Measurements from ENCODE around the gene PPIL1. TPM values are rescaled to one million over a fixed set of nuclear protein-coding genes. Genes with fewer than 3 reads are reported as not detected.

PPIL1 gene
- total and polyA plus RNA-seq, 2 of the 8 experiments (the other 6 are each of a cell fraction or from before 2014, with no cell fraction given), result 83.7 to 86.5 TPM

- no peaks in the 10 kb centered on the region for H3K79me2 ChIP-seq (ENCODE audit: control insufficient read depth in 1 of 2, insufficient read depth in 2 of 2, low read length in 2 of 2)
- H3K36me3 ChIP-seq (ENCODE audit: control insufficient read depth in 2 of 4, insufficient read depth in 4 of 4, low read length in 3 of 4), result no peaks in the 10 kb centered on the region
- H3K4me3 ChIP-seq (ENCODE audit: extremely low read depth in 1 of 4, insufficient read depth in 2 of 4, low read depth in 3 of 4, low read length in 4 of 4), result no peak overlapping the region
- H3K79me1 ChIP-seq (ENCODE audit: low read depth, low read length), result no peaks in the 10 kb centered on the region
- DNase-seq (ENCODE audit: low read depth in 1 of 2, low spot score in 2 of 2) (no peak), FAIRE-seq (no peak)
- no peak overlapping the region for H3K9ac ChIP-seq (replicated peaks in 1 of 4; ENCODE audit: extremely low read depth in 1 of 4, low read depth in 3 of 4, low read length in 3 of 4)
- H2AK5ac ChIP-seq (ENCODE audit: low read depth, low read length), result no peak overlapping the region
- no peak overlapping the region for H2BK15ac ChIP-seq (ENCODE audit: low read length)
- no peak overlapping the region for H2BK5ac ChIP-seq (ENCODE audit: low read depth, low read length)
- no peak overlapping the region for H3K56ac ChIP-seq (replicated peaks; ENCODE audit: insufficient read length, low read depth, low read length)
- no peak overlapping the region for H4K91ac ChIP-seq (replicated peaks; ENCODE audit: insufficient read length, low read length)
- no peak overlapping the region for H3K27ac ChIP-seq (ENCODE audit: low read depth, low read length)
- no peak overlapping the region for H4K8ac ChIP-seq (ENCODE audit: extremely low read depth, insufficient read depth, low read length)
- H3K23me2 ChIP-seq (ENCODE audit: low read depth, low read length), result no peaks in the 10 kb centered on the region
- no peaks in the 10 kb centered on the region; a peak in 1 of 7 replicates for H3K4me1 ChIP-seq (replicated peaks in 1 of 4; ENCODE audit: control insufficient read depth in 3 of 4, insufficient read depth in 4 of 4, low read length in 3 of 4)
- H4K20me1 ChIP-seq (replicated peaks in 1 of 2; ENCODE audit: control insufficient read depth in 1 of 2, insufficient read depth in 2 of 2, low read length in 2 of 2), result no peaks in the 10 kb centered on the region
- ChIA-PET CTCF (ENCODE audit: partially characterized antibody) (interaction anchor here (1.8 kb wide), 1 partner anchor 39 kb away, joined by 4 read pairs; no protein-coding TSS in a partner anchor), POLR2A (ENCODE audit: partially characterized antibody) (interaction anchor here (0.6 kb wide), 1 partner anchor 282 kb away, joined by 3 read pairs; no protein-coding TSS in a partner anchor)
- H2AFZ ChIP-seq (ENCODE audit: low read length), result no peak overlapping the region
- H4K5ac ChIP-seq (ENCODE audit: insufficient read length, low read depth, low read length), result no peak overlapping the region
- no peak overlapping the region for H3K14ac ChIP-seq (ENCODE audit: insufficient read length)
- H3K18ac ChIP-seq (ENCODE audit: extremely low read depth, low read length), result no peak overlapping the region
- H3K23ac ChIP-seq (ENCODE audit: insufficient read length), result no peak overlapping the region
- H3K4ac ChIP-seq (replicated peaks; ENCODE audit: insufficient read length, low read depth, low read length), result no peak overlapping the region
- H3K9me3 ChIP-seq (ENCODE audit: insufficient read depth in 2 of 2, low read depth in 1 of 2, low read length in 1 of 2), result no peaks in the 10 kb centered on the region
- 94% methylated on average over 10 of the region's 10 CpGs; no CpG with 5 or more reads in 1 of the 2 experiments for WGBS, 2 experiments (ENCODE audit: extremely low coverage in 1 of 2, insufficient coverage in 1 of 2, insufficient read length in 1 of 2, insufficient replicate concordance in 2 of 2, low coverage in 1 of 2, low lambda C conversion rate in 2 of 2, missing lambda C conversion rate in 1 of 2)
- no peak overlapping the region for H3K4me2 ChIP-seq (ENCODE audit: insufficient read depth in 1 of 2, low read depth in 2 of 2, low read length in 2 of 2)
- no peak overlapping the region for H2BK20ac ChIP-seq (ENCODE audit: low read length)
- no peak overlapping the region for H2BK12ac ChIP-seq (ENCODE audit: low read depth, low read length)
- H2BK120ac ChIP-seq (replicated peaks; ENCODE audit: low read depth, low read length), result no peak overlapping the region
- TF ChIP-seq MAX (IDR thresholded peaks at IDR 0.05) (no peak), ATF2 (IDR thresholded peaks at IDR 0.05; ENCODE audit: low read length) (no peak), TBP (IDR thresholded peaks at IDR 0.05; ENCODE audit: low read depth, low read length) (no peak), SRF (IDR thresholded peaks at IDR 0.05; ENCODE audit: low read depth, low read length) (no peak)
- H3K27me3 ChIP-seq (replicated peaks in 1 of 4; ENCODE audit: control insufficient read depth in 3 of 4, extremely low read depth in 1 of 4, insufficient read depth in 3 of 4, low read length in 3 of 4), result no peaks in the 10 kb centered on the region
Measured at GRCh38 chr6:36917541-36918193, 43.1 kb upstream of the PPIL1 start.
